ENCODE measurements around the gene ACAA2.

The ACAA2 gene

DNA sequence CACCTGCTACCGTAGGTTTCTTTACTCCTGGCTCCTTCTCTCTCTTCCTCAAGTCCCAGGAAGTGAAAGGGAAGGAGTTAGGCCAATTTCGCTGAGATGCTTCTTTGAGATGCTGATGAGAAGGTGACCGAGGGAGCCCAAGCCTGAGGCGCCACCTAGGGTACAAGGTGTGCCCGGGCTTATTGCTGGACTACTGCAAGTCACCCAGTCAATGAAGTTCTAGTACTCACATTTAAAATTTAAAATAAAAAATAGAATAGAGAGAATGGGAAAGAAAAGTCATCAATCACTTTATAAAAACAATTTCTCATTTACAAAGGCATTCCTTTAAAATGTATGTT lies 45.3 kb downstream of the ACAA2 start:
- peak in 14 of 56 donors; percentile 7 to 51 (median 15) for DNase-seq

DNA sequence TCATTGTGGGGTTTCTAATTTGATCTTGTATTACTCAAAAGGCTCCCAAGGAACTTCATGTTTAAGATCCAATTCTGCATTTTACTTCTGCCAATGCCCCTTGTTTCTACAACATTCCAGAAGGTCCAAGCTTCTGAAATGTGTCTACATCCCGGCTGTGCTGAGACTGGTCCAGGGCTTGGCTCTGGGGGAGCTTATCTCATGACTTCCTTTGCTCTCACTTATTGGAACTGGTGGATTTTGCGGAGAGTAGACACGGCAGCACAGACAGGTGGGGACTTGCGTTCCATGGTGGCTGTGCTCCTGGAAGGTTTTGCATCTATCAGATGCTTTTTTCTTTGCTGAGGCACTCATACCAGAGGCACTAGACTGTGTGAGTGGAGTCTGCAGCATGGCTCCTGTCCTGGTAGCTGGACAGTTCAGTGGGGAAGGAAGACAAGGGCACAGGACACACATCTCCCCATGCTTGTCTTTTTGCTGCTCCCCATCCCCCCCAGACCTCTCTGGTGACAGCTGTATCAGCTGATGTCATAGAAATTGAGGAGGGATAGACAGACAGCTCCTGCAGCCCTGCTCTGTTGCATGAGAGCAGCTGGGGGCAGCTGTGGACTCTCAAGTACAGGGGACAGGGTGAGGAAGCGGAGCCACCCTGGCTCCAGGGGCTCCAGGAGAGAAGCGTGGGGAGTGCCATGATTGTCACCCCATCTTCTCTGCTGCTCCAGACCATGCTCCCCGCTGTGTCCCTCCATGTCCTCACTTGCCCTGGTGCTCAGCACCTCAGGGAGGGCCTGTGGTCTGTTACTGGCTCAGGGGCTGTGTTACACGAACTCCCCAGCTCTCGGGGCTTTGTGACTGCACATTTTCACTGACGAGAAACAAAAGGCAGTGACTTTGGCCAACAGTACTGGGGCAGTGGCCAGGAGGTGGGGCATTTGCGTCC lies 46.0 kb downstream of the ACAA2 start:
- no peak for DNase-seq

DNA sequence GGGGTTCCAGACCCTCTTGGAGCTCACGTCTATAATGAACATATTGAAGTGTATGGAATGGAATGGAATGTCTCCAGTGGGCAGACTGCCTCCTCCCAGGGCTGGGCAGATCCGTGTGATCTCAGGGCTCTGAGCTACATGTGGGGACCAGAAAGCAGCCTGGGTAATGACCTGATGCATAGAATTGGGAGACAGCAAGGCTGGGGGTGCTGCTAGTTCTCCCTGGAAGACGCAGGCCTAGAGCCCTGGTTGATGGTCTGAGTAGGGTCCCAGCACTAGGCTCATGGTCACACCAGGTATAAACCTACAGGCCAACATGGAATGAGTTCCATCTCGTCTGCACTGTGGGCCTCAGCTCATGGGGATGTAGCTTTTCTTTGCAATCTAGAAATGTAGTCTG lies 46.7 kb downstream of the ACAA2 start:
- no peak for DNase-seq

DNA sequence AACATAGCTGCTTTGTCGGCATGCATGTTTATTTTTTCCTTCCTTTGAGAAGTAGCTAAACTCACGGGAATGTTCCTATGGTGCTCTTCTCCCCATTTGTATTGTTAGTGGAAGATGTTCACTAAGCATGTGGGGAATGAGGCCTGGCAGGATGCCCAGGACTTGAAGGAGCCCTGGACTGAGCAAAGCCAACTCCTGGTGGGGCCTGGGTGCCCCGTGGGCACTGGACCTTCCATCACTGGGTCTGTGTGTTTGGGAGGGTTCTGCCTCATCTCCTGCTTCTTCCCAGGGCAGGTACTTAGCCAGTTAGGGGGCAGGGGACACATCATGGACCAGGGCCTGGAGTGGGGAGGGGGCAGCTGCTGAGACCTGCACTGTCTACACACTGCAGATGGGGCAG lies 49.3 kb downstream of the ACAA2 start:
- DNase-seq: no peak

DNA sequence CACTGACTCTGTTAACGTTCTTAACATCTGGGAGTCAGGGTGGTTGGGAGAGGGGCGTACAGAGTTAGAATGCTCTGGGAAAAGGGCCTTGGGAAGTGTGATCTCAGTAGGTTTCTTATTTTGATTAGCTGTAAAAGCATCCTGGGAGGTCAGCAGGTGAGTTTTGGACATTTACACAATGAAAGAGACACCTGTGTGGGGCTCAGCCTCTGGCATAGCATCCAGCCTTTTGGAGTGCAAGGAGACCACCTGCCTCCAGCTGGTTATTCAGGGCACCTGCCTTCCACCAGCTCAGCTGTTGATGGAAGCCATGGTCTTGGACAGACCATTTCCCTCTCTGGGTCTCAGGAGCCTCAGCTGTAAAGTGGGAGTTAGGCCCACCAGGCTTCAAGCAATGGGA lies 49.7 kb downstream of the ACAA2 start:
- no peak for DNase-seq

DNA sequence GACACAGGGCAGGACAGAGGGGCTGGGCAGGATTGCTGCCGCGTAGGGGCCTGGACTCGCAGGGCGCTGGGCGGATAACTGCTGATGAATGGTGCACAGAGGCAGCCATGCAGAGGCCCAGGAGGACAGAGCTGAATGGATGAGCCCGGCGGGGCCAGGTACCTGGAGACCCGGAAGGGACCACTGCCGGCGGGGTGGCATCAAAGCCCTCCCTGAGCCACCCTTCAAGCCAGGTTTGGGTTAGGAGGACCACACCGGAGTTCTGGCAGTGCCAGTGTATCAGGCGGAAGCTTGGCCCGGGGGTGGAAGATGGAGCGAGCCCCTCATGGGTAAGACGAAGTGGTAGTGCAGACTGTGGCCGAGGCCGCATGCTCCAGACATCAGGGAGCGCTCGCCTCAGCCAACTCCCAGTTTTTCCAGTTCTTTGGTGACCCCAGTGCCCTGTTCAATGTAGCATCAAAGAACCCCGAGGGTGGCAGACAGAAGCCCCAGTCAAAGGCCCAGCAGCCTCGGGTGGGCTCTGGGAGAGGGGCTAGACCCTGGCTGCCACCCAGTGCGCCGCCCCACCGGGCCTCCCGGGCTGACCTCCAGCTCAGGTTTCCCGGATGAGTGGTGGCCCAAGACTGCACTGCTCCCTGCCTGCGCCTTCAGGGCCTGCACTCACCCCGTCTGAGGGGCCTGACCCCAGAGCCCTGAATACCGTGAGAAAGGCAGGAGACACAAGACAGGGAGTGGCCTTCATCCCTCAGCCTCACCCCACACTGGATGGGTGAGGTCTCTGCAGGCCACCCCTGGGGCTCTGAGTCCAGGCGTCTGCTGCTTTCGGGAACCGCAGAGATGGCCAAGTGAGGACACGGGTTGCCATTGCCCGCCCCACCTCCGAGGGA lies 50.9 kb downstream of the ACAA2 start:
- no peak for DNase-seq

DNA sequence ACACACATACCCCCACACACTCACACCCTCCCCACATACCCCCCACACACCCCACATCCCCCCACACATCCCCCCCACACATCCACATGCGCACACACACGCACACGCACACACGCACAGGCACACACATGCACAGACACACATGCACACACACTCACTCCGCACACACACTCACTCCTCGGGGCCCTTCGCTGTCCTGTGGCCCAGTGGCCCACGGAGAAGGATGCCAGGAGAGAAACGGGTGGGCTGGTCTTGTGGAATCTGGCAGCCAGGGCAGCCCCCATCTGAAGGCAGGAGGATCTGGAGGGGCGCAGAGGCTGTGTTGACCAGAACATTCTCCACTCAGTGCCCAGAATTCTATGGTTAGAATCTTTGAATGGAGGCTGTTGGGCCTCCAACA lies 51.6 kb downstream of the ACAA2 start:
- DNase-seq: no peak

DNA sequence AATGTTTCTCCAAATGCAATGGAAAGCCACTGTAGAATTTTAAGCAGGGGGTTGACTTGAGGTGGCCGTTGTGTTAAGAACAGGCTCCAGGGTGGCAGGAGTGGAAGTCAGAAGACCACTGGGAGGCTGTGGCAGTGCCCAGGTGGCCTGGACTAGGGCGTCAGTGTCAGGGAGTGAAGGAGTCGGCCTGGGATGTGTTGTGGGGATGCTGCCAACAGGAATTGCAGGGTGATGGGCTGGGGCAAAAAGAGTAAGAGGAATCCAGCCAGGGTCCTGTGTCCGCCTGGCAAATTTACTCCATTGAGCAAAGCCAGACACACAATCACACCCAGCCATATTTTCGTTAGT lies 55.1 kb downstream of the ACAA2 start:
- no peak for DNase-seq

DNA sequence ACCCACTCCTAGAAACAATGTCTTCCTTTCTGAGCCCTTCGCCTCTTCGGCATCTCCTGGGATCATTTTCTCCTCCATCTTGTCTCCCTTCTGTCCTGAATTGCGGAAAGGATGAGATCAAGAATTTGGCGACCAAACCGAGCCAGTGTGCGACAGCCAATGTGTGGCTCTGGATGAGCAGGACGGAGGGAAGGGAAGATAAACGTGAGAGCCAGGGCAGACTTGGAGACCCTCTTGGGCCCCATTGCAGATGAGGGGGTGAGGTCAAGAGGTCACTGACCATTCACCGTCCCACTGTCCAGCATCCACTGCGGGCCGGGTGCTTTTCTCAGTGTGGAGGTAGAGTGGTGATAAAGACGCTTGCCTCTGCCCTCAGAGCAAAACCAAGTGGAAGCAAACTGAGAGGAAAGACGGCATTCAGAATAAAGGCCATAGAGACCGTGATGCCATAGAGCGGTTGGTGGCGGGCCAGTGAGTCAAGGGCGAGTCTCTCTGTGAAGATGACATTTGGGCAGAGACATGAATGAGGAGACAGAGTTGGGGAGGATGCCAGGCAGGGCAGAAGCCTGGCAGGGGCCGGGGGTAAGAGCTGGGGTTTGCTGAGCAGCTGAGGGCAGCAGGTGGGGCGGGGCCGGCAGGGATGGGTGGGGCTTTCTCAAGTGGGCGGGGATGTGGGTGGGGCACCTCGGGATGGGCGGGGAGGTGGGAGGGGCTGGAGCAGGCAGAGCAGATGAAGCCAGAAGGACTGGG lies 55.6 kb downstream of the ACAA2 start:
- DNase-seq: no peak

DNA sequence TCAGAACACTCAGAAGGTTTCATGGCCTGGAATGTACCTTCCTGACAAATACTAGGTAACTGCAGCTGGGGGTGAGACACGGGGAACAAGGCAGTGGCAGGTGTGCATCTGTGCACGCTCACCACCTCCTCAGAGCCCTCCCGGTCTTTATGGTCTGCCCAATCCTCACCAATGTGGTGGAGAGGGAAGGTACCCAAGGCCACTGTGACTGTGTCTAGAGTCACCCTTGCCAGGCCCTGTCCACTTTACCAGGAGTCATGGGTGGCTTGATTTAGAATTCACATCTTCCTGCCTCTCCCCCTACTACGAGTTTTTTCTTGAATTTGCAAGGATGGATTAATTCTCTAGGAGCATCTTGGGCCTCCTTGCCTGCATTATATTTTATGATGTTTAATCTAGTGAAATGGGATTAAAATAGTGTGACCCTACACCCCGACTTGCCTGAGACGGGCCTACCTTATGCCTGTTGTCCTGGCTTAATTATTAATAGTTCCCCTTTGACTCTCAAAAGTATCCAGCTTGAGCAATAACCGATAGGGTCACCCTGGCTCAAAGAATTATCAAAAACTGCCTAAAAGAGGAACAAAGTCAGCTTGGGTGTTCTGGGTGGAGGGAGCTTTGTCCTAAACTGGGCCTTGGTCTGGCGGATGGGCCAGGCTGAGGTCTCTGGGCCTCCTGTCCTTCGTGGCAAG lies 56.5 kb downstream of the ACAA2 start:
- no peak for DNase-seq

DNA sequence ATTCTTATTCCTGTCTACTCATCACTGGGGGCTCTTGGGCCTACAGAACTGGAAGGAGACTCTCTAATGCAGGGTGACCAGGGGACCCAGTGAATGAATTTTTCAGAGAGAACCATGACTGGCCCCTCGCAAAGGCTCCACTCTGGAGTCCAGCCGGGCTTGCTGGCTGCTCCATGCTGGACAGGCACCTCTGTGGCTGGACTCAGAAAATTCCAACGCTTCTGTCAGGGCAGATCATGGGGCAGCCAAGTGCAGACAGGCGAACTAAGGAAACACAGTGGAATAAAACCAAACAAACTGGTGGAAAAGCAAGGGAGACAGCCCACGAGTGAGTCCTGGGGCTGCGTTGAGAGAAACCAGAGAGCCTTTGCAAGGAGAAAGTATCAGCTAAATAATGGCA lies 57.2 kb downstream of the ACAA2 start:
- DNase-seq: no peak

DNA sequence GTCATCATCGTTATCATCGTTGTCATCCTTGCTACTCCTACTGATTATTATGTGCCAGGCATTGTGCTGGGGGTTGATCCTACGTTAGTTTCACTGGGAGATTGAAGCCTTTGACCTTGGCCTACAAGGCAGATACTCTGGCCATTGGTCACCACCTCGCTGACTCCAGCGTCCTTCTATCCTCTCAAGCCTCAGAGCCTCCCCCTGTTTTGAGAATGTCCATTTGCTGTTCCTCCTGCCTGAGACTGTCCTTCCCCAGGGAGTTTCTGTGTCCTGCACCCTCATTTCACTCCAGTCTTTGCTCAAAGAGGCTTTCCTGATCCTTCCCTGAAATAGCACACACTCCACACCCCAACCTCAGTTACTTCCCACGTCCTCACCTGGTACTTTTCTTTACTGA lies 57.8 kb downstream of the ACAA2 start:
- DNase-seq: no peak

DNA sequence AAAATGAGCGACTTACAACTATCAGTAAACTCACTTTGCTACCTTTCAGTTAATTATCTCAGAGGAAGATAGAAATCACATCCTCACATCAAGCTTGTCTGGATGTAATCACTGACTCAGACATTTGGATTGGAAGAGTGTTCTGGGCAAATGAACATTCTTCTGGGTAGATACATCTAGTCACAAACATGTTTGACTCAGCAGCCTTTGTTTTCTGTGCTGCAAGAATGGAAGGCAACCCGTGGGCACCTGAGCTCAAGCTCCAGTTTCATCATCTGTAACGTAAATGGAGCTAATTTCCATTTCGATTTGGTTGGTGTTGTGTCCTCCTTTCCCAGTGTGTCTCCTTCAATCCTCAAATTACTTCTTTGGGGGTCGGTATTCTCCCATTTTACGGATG lies 58.5 kb downstream of the ACAA2 start:
- DNase-seq: no peak

DNA sequence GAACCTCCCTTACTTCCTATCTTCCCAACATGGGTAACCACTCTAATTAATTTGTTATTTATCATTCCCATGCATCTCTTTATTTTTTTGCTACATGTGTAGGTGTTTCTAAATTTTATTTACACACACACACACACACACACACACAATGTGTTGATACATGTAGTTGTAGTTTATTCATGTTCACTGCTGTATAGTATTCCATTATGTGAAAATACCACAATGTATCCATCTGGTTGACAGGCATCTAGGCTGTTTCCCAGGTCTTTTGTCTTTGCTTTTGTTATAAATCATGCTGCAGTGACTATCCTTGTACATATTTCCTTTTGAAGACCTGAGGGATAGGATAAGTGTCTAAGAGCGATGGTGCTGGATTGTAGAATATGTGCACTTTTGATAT lies 59.7 kb downstream of the ACAA2 start:
- no peak for DNase-seq

DNA sequence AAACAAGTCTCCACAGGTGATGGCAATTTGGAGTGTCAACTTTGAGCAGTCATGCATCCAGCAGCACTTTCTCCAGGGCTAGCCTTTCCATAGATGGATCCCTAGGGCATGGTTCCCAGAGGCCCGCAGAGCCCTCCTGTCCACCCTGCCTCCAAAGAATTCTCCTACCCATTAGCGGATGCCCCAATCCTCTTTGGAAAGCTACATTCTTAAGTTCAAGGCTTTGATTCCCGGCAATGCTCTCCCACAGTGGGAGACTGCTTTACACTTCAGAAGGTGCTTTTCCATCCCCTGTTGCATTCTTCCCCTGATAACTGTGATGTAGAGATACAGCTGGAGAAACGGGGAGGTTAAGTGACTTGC lies 61.3 kb downstream of the ACAA2 start:
- no peak for DNase-seq

DNA sequence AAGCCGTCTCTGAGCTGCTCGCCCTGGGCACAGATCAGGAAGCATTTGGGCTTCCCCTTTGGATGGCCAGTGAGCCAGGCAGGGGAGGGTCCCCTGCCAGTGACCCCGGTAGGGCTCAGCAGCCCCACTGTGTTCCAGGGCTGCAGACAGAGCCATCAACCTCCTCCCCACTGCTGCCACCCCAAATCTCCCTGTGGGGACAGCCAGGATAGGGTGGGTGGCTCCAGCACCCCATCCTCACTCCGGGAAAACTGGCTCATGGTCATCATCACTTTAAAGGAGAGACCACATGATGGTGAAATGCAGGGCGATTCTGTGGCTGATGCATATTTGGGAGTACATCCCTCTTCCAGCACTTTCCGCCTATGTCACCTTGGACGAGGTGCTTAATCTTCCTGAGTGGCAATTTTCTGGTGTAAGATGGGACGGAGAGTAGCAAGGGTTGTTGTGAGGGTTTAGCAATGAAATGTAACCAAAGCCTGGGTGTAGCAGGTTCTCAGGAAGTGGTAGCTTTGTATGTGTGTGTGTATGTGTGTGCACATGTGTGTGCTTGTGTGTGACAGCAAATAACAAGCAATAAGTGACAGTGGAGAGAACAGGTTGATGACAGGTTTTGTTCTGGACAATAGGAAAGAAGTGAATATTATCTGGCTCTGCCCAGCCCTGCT lies 61.8 kb downstream of the ACAA2 start:
- DNase-seq: no peak

DNA sequence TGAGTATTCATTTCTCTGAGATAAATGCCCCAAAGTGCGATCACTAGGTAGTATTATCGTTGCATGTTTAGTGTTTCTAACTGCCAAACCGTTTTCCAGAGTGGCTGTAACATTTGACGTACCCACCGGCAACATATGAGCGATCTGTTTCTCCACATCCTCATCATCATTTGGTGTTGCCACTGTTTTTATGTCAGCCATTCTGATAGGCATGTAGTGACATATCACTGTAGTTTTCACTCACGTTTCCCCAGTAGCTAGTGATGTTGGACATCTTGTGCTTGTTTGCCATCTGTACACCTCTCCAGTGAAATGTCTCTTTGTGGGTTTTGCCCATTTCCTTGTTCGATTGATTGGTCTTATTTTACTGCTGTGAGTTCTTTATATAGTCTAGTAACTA lies 63.8 kb downstream of the ACAA2 start:
- DNase-seq: no peak

DNA sequence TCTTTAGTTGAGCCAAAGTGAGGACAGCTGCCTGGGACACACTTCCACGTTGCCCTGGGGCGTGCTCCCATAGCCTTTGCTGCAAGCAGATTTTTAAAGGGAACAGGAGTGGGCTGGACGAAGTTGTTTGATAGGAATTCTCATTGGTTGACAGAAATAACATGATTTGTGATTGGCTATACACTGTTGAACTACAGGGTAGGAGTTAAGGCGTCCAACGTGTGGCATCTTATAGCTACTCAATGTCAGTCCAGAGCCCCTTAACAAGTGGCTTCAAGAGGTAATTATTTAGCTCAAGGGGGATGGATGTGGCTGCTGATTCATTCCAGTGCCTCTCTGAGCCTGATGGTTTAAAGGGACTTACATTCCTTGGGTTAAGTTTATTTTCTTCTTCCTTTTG lies 65.5 kb downstream of the ACAA2 start:
- DNase-seq: no peak

DNA sequence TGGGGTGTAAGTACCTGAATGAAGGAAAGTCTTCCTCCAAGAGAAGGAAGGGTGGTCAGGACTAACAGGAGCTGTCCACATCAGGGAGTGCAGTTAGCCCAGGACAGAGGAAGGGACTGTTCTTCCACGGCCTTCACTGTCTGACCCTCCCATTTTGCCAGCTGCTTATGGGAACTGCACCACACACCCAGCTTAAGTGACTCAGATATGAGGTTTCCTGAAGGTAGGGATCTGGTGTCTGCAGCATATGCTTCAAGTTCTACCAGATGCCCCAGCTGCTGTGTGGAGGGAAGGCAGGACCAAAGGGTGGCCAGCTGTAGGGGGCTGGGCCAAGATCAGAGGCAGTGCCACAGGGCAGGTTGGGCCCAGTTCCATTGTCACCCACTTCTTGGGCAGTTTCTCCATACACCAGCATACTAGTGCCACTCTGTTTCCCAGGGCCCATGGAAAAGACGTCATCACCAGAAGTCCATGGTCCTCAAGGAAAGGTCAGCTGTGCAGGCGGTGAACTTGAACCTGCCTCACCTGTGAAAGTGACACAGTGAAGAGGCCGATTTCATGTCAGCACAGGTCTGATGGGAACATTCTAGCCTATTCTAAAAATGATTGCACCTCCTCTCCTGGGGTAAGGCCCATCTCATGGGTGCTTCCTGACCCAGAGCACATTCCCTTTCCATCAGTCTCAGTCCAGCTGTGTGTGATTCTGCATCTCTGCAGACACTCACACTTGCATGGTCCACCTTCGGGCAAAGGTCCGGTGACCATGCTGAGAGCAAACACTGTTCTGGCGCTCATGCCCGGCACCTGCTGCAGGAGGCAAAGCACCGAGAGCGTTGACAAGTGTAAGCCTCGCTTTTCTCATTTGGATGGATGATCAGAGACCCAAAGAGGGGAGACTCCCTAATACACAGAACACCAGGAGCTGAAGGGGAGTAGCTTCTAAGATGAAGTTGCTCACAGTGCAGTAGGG lies 68.0 kb downstream of the ACAA2 start:
- no peak for DNase-seq
